Muscle layer of colon (tissue), 2 donors: ENCODE results near the gene SFPQ.
"Not testable (repeated sequence)": the region's sequence is repeated elsewhere in the genome, so short reads cannot be mapped to it uniquely, and the experiment has no call there.

ENCODE experiments used
- H3K27ac ChIP-seq: one replicate; pipeline ENCODE4 v1.7.0; 2013; ENCODE audit warnings: low read depth, mild to moderate bottlenecking, low read length, moderate library complexity
- H3K27me3 ChIP-seq, 2 donors: one replicate each; pipeline ENCODE4 v1.7.0; 2013; ENCODE audit warnings: low read length in 2 of 2, mild to moderate bottlenecking in 2 of 2; ENCODE audit not compliant: insufficient read depth in 2 of 2, control insufficient read depth in 1 of 2
- H3K36me3 ChIP-seq: one replicate; pipeline ENCODE4 v1.7.0; 2013; ENCODE audit warnings: mild to moderate bottlenecking, low read length; ENCODE audit not compliant: insufficient read depth
- H3K4me1 ChIP-seq: one replicate; pipeline ENCODE4 v1.7.0; 2013; ENCODE audit warnings: mild to moderate bottlenecking, low read length; ENCODE audit not compliant: insufficient read depth
- H3K4me3 ChIP-seq, 2 donors: one replicate each; pipeline ENCODE4 v1.7.0; 2013; ENCODE audit warnings: low read length in 2 of 2, low read depth in 1 of 2, mild to moderate bottlenecking in 1 of 2, moderate library complexity in 1 of 2
- H3K9ac ChIP-seq: one replicate; pipeline ENCODE4 v1.7.0; 2013; ENCODE audit warnings: low read length
- H3K9me3 ChIP-seq: one replicate; pipeline ENCODE4 v1.7.0; 2013; ENCODE audit warnings: mild to moderate bottlenecking, low read length
- donor health status: abdominal sarcoma.
- donor health status: Adenocarcinoma of cecum.

SFPQ gene

DNA sequence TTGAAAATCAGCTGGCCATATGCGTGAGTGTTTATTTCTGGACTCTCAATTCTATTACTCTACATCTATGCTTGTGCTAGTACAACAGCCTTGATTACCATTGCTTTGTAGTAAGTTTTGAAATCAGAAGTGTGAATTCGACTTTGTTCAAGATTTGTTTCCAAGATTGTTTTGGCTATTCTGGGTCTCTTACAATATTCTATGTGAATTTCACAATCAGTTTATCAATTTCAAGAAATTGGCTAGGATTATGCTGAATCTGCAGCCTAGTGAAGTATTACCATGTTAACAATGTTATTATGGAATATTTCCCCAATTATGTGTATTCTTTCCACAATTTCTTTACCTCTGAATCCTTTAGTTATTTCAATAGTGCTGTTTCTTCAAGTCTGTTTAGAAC lies 19.5 kb downstream of the SFPQ start:
- no peak overlapping the region for H3K4me3 ChIP-seq
- no peaks in the 10 kb centered on the region for H3K4me1 ChIP-seq
- no peaks in the 10 kb centered on the region for H3K27me3 ChIP-seq
- H3K36me3 ChIP-seq = peaks cover 34% of the 10 kb centered on the region
- H3K27ac ChIP-seq = no peak overlapping the region
- H3K9ac ChIP-seq = no peak overlapping the region
- H3K9me3 ChIP-seq = no peaks in the 10 kb centered on the region

DNA sequence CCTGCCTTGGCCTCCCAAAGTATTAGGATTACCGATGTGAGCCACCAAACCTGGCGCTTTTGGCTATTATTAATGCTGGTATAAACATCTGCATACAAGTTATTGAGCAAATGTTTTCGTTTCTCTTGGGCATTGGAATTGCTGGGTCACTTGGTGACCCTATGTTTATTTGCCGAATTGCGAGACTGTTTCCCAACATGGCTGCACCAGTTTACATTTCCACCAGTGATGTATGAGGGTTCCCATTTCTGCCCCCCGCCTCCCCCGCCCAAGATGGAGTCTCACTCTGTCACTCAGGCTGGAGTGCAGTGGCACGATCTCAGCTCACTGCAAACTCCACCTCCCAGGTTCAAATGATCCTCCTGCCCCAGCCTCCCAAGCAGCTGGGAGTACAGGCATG lies 20.9 kb downstream of the SFPQ start:
- no peaks in the 10 kb centered on the region for H3K27me3 ChIP-seq
- no peaks in the 10 kb centered on the region for H3K4me1 ChIP-seq
- H3K4me3 ChIP-seq = no peak overlapping the region
- no peaks in the 10 kb centered on the region for H3K9me3 ChIP-seq
- H3K36me3 ChIP-seq = peaks cover 19% of the 10 kb centered on the region
- no peak overlapping the region for H3K27ac ChIP-seq
- H3K9ac ChIP-seq = no peak overlapping the region

DNA sequence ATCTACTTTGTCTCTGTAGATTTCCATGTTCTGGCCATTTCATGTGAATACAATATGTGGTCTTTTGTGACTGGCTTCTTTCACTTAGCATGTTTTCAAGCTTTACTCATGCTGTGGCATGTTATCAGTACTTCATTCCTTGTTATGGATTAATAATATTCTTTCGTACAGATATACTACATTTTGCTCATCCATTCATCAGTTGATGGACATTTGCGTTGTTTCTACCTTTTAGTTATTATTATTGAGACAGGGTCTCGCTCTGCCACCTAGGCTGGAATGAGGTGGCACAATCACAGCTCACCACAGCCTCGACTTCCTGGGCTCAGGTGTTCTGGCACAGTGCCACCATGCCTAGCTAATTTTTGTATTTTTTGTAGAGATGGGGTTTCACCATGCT lies 21.4 kb downstream of the SFPQ start:
- no peaks in the 10 kb centered on the region for H3K27me3 ChIP-seq

DNA sequence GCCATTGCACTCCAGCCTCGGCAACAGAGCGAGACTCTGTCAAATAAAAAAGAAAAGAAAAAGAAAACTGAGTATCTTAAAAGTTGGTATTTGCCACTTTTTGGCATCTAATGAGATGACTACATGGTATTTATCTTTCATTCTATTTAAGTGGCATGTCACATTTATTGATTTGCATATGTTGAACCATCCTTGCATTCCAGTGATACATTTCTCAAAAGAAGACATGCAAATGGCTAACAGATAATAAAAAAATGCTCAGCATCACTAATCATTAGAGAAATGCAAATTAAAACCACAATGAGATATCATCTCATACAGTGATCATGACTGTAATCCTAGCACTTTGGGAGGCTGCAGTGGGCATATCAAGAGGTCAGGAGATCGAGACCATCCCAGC lies 28.1 kb downstream of the SFPQ start:
- no peak overlapping the region for H3K4me3 ChIP-seq
- H3K27me3 ChIP-seq = no peaks in the 10 kb centered on the region
- no peaks in the 10 kb centered on the region for H3K36me3 ChIP-seq
- H3K9me3 ChIP-seq = no peaks in the 10 kb centered on the region
- H3K4me1 ChIP-seq = no peaks in the 10 kb centered on the region
- H3K9ac ChIP-seq = no peak overlapping the region
- no peak overlapping the region for H3K27ac ChIP-seq

More for the DNA sequence above, 21.4 kb downstream of the SFPQ start:
- Histone ChIP-seq H3K4me3 (no peak overlapping the region), H3K27ac (no peak overlapping the region), H3K9me3 (no peaks in the 10 kb centered on the region), H3K9ac (no peak overlapping the region), H3K36me3 (peaks cover 17% of the 10 kb centered on the region), H3K4me1 (no peaks in the 10 kb centered on the region)

DNA sequence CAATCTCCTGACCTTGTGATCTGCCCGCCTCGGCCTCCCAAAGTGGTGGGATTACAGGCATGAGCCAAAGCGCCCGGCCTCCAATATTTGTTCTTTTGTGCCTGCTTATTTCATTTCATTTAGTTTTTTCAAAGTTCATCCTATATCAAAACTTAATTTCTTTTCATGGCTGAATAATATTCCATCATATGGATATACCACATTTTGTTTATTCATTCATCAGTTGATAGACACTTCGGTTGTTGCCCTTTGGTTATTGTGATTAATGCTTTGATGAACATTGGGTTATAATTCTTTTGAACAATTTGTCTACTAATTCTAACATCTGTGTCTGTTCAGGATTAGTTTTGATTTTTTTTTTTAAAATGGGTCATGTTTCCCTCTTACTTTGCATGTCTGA lies 41.7 kb downstream of the SFPQ start:
- Histone ChIP-seq H3K27ac (no peak overlapping the region), H3K4me1 (no peaks in the 10 kb centered on the region), H3K36me3 (no peaks in the 10 kb centered on the region)

DNA sequence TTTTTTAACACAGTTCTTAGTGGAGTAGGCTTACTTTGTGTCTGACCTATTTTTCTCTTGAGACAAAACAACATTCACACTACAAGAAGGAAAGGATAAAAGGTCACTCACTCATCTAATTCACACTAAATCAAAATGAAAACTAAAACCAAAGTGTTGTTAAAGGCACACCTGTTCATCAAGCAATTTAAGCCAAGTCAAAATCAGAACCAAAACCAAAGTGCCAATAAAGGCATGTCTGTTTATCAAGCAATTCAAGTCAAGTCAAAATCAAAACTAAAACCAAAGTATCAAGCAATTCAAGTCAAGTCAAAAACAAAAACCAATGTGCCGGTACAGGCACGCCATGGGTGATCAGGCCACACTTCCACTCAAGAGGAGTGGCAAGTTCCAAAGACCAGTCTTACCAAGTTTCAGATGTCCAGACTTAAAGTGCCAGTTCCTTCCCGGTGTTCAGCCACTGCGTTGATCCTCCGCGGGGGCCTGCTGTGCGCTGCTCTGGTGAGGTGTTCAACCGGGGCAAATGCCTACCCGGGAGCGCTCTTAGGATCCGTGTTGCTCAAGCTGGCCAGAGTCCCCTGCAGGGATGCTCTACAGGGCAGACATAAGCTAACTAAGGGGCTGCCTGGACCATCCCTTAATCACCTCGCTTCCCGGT lies 46.9 kb downstream of the SFPQ start:
- not testable (repeated sequence) for H3K9me3 ChIP-seq, H3K4me1 ChIP-seq, H3K27ac ChIP-seq, H3K9ac ChIP-seq, H3K36me3 ChIP-seq, H3K4me3 ChIP-seq, H3K27me3 ChIP-seq

More for the DNA sequence above, 41.7 kb downstream of the SFPQ start:
- no peak overlapping the region for H3K4me3 ChIP-seq
- H3K9me3 ChIP-seq = no peaks in the 10 kb centered on the region
- H3K9ac ChIP-seq = no peak overlapping the region
- H3K27me3 ChIP-seq = no peaks in the 10 kb centered on the region

DNA sequence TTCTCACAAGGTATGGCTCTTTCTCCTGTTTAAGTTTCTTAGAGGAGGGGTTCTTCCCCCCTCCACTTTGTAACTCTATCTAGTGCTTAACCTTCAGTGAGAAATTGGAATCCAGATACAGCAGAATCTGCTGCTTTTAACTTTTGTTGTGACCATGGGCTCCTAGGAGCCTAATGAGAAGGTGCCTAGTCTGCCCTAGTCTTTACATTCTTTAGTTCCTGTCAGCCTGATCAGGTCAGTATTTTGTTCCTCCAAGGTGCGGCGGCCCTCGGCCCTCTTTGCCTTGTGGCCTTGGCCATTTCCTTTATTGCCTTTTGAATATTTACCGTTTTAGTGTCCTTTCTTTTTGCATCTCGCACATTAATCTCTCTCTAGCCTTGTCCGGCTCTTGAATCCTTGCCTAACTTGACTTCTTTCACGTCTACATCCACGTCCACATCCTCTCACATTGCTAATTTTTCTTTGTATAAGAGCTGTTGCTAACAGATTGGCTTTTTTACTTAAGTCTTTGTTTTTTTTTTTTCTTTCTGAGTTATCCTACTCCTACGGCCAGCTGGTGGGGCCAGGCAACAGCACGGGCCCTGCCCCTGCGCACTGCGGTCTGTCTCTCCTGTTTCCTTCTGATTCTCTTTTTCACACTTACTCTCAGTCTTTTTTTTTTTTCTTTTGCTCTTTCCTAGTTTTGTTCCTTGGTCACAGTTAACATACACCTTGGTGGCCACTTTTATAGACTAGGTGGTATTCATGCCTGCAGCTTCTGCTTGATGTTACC lies 49.0 kb downstream of the SFPQ start:
- H3K27ac ChIP-seq = no peak overlapping the region
- no peaks in the 10 kb centered on the region for H3K9me3 ChIP-seq
- H3K4me3 ChIP-seq = no peak overlapping the region
- H3K27me3 ChIP-seq = no peaks in the 10 kb centered on the region
- no peaks in the 10 kb centered on the region for H3K4me1 ChIP-seq
- H3K36me3 ChIP-seq = no peaks in the 10 kb centered on the region
- no peak overlapping the region for H3K9ac ChIP-seq

DNA sequence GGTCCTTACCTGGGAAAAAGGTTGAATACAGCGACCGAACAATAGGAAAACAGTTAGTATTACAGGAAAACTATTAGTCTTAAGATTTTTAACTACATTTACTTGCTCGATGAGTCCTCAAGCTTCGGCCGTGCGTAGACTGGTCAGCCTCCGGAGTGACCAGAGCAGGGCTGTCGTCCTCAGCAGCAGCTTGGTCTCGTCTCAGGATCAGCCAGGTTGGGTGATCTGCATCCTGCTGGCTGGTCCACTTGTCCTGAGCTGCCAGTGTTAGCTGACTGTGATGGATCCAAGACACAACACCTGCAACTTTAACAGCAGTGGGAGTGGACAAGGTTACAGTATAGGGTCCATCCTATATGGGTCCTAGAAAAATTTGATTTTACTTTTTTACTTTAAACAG lies 50.2 kb downstream of the SFPQ start:
- not testable (repeated sequence) for H3K9ac ChIP-seq, H3K9me3 ChIP-seq, H3K27me3 ChIP-seq, H3K27ac ChIP-seq, H3K4me1 ChIP-seq, H3K4me3 ChIP-seq, H3K36me3 ChIP-seq

DNA sequence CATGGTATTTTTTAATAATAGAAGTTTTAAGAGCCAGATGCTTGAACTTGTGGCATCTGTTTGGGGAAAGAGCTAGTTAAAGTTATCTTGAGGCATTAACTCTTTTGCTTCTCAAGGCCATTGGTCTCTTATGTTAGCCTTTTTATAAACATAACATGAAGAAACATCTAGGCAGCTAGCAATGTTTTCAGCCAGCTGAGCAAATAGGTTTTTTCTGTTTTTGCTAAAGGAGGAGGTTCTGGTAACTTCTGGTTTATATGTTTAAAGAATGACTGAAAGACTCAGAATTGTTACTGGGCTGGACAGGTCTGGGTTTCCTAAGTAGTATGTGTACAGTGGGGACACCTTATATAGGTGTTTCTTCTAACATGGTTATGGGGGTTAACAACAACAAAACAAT lies 50.7 kb downstream of the SFPQ start:
- H3K4me1 ChIP-seq, H3K9me3 ChIP-seq, H3K36me3 ChIP-seq, H3K4me3 ChIP-seq, H3K27me3 ChIP-seq, H3K27ac ChIP-seq, H3K9ac ChIP-seq: not testable (repeated sequence)

DNA sequence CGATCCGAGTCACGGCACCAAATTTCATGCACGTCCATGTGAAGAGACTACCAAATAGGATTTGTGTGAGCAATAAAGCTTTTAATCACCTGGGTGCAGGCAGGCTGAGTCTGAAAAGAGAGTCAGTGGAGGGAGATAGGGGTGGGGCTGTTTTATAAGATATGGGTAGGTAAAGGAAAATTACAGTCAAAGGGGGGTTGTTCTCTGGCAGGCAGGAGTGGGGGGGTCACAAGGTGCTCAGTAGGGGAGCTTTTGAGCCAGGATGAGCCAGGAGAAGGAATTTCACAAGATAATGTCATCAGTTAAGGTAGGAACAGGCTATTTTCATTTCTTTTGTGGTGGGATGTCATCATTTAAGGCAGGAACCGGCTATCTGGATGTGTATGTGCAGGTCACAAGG lies 55.4 kb downstream of the SFPQ start:
- not testable (repeated sequence) for H3K4me3 ChIP-seq, H3K36me3 ChIP-seq, H3K27me3 ChIP-seq, H3K9me3 ChIP-seq, H3K9ac ChIP-seq, H3K4me1 ChIP-seq, H3K27ac ChIP-seq

DNA sequence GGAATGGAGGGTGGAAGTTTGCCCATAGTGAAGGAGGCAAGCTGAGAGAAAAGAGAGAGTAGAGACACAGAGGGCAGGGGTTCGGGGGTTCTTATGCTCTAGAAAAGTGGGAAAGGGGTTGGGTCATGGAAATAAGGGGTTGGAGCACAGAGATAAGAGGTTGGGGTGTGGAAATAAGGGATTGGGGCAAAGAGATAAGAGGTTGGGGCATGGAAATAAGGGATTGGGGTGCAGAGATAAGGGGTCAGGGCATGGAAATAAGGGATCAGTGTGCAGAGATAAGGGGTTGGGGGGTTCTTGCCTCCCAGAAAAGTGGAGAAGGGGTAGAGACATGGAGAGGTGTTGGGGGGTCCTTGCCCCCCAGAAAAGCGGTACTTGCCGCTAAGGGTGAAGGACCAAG lies 56.2 kb downstream of the SFPQ start:
- Histone ChIP-seq H3K27ac (no peak overlapping the region), H3K27me3 (no peaks in the 10 kb centered on the region), H3K36me3 (no peaks in the 10 kb centered on the region), H3K9me3 (no peaks in the 10 kb centered on the region), H3K9ac (no peak overlapping the region), H3K4me1 (no peaks in the 10 kb centered on the region), H3K4me3 (no peak overlapping the region)
